Measurements from ENCODE around the gene TACO1. TPM values are rescaled to one million over a fixed set of nuclear protein-coding genes. Genes with fewer than 3 reads are reported as not detected.

TACO1 gene
- total RNA-seq, 6 experiments from 2014 or later = 26.5 to 32.6 (median 30.9) TPM

DNA sequence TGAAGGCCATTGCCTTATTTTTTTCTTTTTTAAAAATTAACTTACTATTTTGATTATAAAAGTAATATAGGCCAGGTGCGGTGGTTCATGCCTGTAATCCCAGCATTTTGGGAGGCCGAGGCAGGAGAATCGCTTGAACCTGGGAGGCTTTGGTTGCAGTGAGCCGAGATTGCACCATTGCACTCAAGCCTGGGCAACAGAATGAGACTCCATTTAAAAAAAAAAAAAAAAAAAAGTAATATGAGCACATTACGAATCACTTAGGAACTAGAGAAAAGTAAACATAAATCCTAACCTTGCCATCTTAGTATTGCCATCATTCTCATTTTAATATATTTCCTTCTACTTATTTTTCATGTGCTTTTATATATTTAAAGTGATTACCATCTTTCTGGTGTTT, 12.9 kb upstream of the TACO1 start:
- H3K27me3 Mint-ChIP-seq (ENCODE audit: insufficient read depth) = peaks cover 4% of the 10 kb centered on the region
- TF ChIP-seq, protein P1, sequence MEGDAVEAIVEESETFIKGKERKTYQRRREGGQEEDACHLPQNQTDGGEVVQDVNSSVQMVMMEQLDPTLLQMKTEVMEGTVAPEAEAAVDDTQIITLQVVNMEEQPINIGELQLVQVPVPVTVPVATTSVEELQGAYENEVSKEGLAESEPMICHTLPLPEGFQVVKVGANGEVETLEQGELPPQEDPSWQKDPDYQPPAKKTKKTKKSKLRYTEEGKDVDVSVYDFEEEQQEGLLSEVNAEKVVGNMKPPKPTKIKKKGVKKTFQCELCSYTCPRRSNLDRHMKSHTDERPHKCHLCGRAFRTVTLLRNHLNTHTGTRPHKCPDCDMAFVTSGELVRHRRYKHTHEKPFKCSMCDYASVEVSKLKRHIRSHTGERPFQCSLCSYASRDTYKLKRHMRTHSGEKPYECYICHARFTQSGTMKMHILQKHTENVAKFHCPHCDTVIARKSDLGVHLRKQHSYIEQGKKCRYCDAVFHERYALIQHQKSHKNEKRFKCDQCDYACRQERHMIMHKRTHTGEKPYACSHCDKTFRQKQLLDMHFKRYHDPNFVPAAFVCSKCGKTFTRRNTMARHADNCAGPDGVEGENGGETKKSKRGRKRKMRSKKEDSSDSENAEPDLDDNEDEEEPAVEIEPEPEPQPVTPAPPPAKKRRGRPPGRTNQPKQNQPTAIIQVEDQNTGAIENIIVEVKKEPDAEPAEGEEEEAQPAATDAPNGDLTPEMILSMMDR (IDR thresholded peaks at IDR 0.05) = no peak
- no peaks in the 10 kb centered on the region for H3K9me3 Mint-ChIP-seq
- DNase-seq = no peak
- H3K4me3 Mint-ChIP-seq = no peak overlapping the region
- peaks cover 54% of the 10 kb centered on the region for H3K36me3 Mint-ChIP-seq (ENCODE audit: low read depth)
- no peak overlapping the region for H3K27ac Mint-ChIP-seq
- H3K4me1 Mint-ChIP-seq (ENCODE audit: low read depth) = no peaks in the 10 kb centered on the region

DNA sequence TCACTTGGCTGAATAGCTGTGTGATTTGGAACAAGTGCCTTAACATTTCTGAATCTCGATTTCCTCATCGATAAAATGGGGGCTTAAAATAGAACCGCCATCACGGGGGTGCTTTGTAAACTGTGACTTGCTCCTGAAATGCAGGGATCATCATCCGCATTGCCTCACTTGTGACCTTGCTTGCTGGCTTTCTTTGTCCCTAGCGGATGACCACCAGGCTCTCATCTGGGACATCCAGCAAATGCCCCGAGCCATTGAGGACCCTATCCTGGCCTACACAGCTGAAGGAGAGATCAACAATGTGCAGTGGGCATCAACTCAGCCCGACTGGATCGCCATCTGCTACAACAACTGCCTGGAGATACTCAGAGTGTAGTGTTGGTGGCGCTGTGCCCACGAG, 11.9 kb upstream of the TACO1 start:
- H3K36me3 Mint-ChIP-seq (ENCODE audit: low read depth) = peaks cover 48% of the 10 kb centered on the region
- TF ChIP-seq, protein P1 (IDR thresholded peaks at IDR 0.05) = no peak

DNA sequence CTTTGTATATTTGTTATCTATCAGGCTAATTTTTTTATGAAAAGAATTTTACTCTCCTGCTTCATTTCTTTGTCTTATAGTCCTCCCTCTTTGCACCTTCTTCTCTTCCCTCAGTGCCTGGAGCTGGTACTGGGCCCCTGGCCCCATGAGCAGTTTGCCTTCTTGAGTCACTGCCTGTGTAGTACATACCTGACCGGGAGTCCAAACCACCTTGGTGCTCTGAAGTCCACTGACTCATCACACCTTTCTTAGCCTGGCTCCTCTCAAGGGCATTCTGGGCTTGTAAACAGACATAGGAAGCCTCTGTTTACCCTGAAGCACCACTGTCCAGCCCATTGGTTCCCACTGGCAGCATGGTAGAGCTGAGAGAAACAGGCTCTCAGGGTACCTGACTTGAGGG, 11.0 kb upstream of the TACO1 start:
- H3K27ac Mint-ChIP-seq = no peak overlapping the region
- H3K4me3 Mint-ChIP-seq = no peak overlapping the region
- TF ChIP-seq, protein P1 (IDR thresholded peaks at IDR 0.05) = no peak
- H3K36me3 Mint-ChIP-seq (ENCODE audit: low read depth) = peaks cover 51% of the 10 kb centered on the region
- no peaks in the 10 kb centered on the region for H3K4me1 Mint-ChIP-seq (ENCODE audit: low read depth)
- no peaks in the 10 kb centered on the region for H3K9me3 Mint-ChIP-seq
- peaks cover 3% of the 10 kb centered on the region for H3K27me3 Mint-ChIP-seq (ENCODE audit: insufficient read depth)
- DNase-seq = no peak

More for the DNA sequence above, 11.9 kb upstream of the TACO1 start:
- H3K27me3 Mint-ChIP-seq (ENCODE audit: insufficient read depth) = peaks cover 3% of the 10 kb centered on the region
- no peaks in the 10 kb centered on the region for H3K4me1 Mint-ChIP-seq (ENCODE audit: low read depth)
- H3K27ac Mint-ChIP-seq = no peak overlapping the region
- H3K9me3 Mint-ChIP-seq = no peaks in the 10 kb centered on the region
- no peak overlapping the region for H3K4me3 Mint-ChIP-seq
- no peak for DNase-seq

DNA sequence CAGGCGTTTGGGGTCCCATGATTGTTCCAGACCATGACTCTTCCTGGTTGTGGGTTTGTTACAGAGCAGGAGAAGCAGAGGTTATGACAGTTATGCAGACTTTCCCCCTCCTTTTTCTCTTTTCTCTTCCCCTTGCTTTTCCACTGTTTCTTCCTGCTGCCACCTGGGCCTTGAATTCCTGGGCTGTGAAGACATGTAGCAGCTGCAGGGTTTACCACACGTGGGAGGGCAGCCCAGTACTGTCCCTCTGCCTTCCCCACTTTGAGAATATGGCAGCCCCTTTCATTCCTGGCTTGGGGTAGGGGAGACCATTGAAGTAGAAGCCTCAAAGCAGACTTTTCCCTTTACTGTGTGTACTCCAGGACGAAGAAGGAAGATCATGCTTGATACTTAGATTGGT, 7.9 kb upstream of the TACO1 start:
- Mint-ChIP-seq H3K4me3 (no peak overlapping the region), H3K27me3 (ENCODE audit: insufficient read depth) (peaks cover 7% of the 10 kb centered on the region), H3K27ac (no peak overlapping the region; the same call in 1 of the 2 replicates), H3K36me3 (ENCODE audit: low read depth) (peaks cover 38% of the 10 kb centered on the region), H3K4me1 (ENCODE audit: low read depth) (no peaks in the 10 kb centered on the region), H3K9me3 (no peaks in the 10 kb centered on the region)
- TF ChIP-seq, protein P1 (IDR thresholded peaks at IDR 0.05) = no peak
- no peak for DNase-seq

DNA sequence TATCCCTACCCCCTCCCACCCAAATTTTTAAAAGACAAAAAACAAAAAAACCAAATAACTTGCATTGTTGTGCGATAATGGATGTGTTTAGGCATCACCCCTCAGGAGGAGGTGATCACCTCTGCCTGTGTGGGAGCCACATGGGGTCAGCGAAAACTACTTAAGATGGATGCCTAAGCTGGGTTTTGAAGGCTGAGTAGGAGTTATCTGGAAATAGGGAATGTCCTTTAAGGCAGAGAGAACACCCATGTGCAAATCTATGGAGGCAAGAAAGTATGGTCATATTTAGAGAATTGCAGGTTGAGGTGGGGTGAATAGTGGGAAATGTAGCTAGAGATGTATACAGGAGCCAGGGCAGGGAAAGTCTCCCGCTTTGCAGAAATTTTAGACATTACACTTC, 5.6 kb upstream of the TACO1 start:
- H3K36me3 Mint-ChIP-seq (ENCODE audit: low read depth) = peaks cover 19% of the 10 kb centered on the region; the same call in 1 of the 2 replicates
- TF ChIP-seq, protein P1 (IDR thresholded peaks at IDR 0.05) = no peak
- peaks cover 4% of the 10 kb centered on the region for H3K4me1 Mint-ChIP-seq (ENCODE audit: low read depth)
- no peaks in the 10 kb centered on the region for H3K9me3 Mint-ChIP-seq
- no peak overlapping the region; the same call in 1 of the 2 replicates for H3K27ac Mint-ChIP-seq
- no peak overlapping the region for H3K4me3 Mint-ChIP-seq
- peaks cover 7% of the 10 kb centered on the region for H3K27me3 Mint-ChIP-seq (ENCODE audit: insufficient read depth)
- no peak for DNase-seq
